HG03558 (cell line): ENCODE measurements around the gene ZFYVE21.

ENCODE experiments used
- ATAC-seq: cut with Tn5 transposase; IDR thresholded peaks from one replicate; pipeline ENCODE4 v1.9.1; 2021; ENCODE audit warnings: moderate number of reproducible peaks; ENCODE audit not compliant: unreplicated experiment; ENCODE audit errors: extremely low read depth

Gene ZFYVE21

GRCh38 chr14:103703433-103704385 lies 11.9 kb upstream of the ZFYVE21 start:
- no peak for ATAC-seq

DNA sequence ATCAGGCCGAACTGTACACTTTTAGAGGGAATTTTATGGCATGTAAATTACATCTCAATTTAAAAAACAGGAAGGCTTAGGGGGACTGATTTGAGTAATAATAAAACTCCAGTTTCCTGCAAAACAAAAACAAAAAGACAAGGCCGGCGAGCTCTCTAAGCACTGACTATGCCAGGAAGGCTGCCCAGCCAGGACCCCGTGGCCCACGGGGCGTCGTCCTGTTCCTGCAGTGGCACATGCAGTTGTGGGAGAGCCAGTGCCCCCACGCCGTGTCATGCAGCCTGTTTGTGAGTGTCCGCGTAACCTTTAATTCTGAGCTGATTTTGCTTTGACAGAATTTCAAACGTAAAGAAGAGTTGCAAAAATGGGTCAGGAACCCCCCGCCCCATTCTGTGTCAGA lies 10.9 kb upstream of the ZFYVE21 start:
- no peak for ATAC-seq

GRCh38 chr14:103705118-103705503 lies 10.5 kb upstream of the ZFYVE21 start:
- ATAC-seq, result no peak

- no peak for ATAC-seq
Observed at GRCh38 chr14:103705504-103706284, 9.9 kb upstream of the ZFYVE21 start.

DNA sequence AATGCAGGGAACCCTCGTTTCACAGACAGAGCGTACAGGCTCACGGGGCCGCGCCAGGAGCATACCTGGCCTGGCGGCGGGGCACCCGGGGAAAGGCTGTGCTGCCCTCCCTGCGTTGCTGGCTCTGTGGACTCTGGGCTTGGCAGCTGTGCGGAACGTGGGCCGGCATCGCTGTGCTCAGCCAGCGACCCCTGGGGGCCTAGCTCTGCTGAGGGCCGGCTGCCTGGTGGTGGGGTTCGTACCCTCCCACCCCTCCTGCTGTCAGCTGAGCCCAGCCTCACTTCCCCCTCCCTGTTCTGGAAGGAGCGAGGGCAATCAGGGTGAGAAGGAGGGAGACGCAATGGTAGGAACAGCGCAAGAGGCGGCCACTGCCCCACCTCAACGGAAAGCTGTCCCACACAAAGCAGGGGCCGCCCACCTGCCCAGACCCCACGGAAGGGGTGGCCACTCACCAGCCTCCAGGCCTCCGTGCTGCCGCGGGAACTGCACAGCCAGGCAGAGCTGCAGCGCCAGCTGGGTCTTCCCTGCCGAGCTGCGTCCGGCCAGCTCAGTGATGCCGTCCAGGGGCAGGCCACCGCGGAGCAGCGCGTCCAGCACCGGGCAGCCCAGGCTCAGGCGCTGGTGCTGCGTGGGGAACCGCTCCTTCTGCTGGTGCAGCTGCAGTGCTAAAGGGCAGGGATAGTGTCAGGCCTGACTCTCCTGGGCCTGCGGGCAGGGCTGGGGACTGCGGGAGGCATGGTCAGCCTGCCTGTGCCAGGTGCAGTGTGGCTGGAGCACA lies 8.9 kb upstream of the ZFYVE21 start:
- no peak for ATAC-seq

DNA sequence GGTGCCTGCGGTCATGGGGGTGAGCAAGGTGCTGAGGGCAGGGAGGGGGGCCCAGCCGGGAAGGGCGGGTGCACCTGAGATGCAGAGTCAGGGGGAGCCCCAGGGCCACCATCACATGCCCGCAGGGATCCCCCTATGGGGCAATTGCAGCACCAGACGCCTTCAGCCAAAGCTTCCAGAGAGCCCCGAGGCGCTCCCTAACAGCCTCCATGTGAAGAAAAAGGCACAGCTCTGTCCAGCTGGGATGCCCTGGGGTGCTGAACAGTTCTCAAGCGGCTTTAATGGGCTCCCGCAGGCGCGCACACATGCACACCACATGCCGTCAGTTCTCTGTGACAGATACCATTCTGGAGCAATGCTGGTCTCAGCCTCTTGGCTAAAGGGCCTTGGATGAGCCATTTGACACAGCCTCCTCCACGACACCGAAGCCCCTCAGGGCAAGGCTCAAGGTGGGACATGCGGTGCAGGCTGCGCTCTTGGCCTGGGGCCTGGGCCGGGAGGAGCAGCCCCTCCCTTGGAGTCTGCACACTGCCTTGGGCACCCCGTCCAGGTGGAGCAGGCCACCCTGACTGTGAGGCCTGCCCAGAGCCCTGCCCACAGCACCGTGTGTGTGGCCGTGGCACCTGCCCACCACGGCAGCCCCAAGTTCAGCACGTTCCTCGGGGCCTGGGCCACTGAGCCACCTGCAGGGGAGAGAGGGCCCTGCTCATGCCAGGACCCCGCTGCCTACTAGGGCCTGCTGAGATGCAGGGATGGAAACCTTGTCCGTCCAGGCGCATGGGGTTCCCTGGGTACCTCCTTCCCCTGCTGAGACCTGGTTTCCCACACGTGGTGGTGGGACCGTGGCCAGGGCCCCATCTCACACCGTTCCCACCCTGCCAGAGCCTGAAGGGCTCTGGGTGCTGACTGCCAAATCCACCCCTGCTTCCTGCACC lies 8.0 kb upstream of the ZFYVE21 start:
- ATAC-seq, result no peak

GRCh38 chr14:103708750-103709187 lies 6.8 kb upstream of the ZFYVE21 start:
- ATAC-seq, result no peak

DNA sequence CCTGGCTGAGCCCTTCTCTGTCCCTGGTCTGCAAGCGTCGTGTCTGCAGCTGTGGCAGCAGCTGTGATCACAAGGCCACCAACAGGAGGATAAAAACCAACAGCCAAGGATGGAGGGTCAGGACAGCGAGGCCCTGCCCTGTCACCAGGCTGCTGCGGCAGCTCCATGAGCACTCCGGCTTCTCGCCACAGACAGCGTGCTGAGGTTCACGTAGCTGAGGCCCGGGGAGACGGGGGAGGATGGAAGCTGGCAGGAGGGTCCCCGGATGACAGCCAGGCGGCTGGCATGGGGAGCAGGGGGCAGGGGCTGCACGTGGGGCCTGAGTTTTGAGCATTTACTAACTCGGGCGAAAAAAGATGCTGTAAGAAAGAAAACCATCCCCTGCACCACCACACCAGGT lies 5.8 kb upstream of the ZFYVE21 start:
- no peak for ATAC-seq

GRCh38 chr14:103710771-103711377 lies 4.7 kb upstream of the ZFYVE21 start:
- ATAC-seq, result no peak

DNA sequence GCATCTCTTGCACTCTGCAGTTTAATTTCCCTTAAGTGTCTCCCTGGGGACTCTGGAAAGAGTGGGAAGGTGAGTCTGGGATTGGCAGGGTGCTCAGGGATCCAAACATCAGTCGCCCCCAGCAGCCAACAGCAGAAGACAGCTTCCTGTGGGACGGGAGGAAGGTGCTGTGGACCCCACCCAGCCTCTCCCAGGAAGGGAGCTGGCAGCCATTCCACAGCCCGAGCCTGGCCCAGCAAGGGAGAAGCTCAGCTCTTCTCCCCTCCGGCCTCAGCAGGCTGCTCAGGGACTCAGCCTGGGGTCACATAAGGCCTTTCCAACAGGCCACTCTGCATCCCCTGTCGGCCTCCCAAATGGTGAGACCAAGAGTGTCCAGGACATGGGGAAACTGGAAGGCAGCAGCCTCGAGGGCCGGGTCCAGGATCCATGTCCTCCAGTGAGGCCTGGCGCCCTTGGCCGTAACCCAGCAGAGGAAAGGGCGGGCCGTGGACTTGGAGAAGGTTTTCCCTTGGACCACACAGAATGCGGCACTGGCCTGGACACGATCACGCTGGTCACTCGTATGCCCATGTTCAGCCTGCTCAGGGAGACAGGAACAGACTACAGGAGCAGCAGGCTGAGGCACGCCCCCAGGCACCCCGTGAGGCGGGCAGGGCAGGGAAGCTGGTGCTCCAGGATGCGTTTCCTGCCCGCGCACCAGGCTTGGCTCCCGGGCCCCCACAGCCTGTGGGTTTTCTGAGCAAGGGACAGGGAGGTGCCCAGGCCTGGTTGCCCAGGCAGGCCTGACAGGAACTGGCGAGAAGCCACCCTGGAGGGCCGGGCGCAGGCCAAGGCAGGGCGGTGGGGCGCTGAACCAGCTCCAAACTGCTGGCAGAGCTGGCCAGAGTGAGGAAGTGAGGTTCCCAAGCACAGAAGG lies 3.8 kb upstream of the ZFYVE21 start:
- no peak for ATAC-seq

DNA sequence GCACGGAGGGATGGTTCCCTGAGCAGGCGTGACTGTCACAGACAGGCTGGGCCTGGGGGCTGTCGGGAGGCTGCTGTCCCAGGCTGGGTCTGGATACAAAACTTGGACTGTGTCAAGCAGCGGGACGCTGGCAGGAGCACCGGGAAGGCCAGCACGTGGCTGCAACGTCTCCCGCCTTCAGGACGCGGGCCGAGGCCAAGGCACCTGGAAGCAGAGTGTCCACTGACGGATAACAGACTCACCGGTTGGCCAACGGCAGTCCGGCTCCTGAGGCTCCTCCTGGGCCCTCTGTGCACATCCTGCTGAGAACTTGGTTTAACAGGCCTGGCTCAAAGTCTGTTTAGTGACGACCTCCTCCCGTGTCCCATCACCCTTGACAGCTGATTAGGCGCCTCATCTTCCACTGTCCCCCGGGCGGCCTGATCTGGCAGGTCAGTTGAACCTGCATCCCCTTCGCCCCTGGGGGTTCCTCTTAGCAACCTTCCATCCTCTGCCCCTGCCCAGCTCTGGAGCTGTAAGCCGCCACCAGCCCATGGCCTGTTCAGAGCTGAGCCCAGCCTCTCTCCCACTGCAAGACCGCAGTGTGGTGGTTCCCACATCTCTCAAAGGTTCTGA lies 2.9 kb upstream of the ZFYVE21 start:
- no peak for ATAC-seq

DNA sequence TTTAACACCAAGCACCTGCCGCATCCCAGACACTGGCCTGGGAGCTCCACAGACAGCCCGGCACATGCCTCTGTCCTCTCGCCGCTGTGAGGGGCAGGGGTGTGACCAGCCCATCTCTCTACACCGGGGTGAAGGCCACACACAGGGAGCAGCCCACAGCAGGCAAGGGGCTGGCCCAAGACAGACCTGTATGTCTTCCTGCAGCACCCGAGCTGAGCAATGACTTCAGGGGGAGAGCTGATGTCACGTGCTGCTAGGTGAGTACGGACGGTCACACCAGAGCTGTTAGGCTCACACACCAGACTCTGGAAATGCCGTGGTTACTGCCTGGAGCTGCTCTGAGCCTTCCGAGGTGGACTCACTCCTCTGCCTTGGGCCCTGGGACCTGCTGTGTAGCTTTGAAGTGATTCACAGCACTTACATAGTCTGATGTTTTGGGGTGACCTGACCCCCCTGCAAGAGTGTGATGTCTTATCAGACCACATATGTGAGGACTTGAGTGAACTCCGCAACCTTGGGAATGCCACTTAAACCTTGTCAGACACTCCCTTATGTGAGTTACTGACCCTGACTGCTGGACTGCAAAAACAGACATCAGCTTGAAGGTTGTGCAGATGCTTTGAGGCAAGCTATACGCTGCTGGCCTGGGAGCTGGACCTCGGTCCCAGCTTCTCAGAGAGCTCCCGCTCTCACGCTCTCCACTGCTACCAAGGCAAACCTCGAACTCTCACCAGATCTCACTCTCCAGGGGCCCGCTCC lies 2.1 kb upstream of the ZFYVE21 start:
- no peak for ATAC-seq

DNA sequence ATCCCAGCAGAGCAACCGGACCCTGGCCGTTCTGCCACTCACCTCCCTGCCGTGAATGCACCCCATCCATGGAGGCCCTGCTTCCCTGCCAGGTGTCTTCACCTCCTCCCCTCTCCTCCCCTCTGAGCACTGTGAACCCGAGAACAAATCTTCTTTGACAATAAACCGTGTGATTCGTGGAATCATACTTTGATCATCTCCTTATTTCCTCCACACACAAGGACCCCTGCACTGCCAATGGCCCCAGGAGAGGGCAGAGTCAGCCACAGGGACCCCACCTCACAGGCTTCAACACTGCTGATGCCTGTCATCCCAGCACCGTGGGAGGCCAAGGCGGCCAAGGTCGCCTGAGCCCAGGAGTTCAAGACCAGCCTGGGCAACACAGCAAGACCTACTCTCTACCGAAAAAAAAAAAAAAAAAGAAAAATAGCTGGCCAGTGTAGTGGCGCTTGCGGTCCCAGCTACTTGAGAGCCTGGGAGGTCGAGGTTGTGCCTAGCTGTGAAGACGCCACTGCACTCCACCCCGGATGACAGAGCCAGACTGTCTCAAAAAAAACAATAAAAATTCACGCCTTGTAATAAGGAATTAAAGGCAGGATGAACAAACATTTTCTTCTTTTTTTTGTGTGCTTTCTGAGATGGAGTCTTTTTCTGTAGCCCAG lies 1.4 kb upstream of the ZFYVE21 start:
- ATAC-seq, result no peak

GRCh38 chr14:103716091-103716801 lies 636 bp downstream of the ZFYVE21 start:
- ATAC-seq, result no peak

- no peak for ATAC-seq
Observed at GRCh38 chr14:103716899-103717411, 1.3 kb downstream of the ZFYVE21 start.

GRCh38 chr14:103718572-103718971 lies 3.0 kb downstream of the ZFYVE21 start:
- no peak for ATAC-seq
